Breast epithelium (tissue), 4 donors: ENCODE data around the gene PTPRN2. TPM values are rescaled to one million over a fixed set of nuclear protein-coding genes. Genes with fewer than 3 reads are reported as not detected.

Experiments used
- DNase-seq, 2 donors: peaks; one replicate each; pipeline ENCODE4 v3.0.0-alpha.2; 2019; ENCODE audit warnings: low spot score in 2 of 2
- H3K27ac ChIP-seq, 2 donors: fragments of 200-600 bp; sonication (generic) in 1 of 2; one replicate each; pipeline ENCODE4 v1.5.1; 2016 to 2019; ENCODE audit warnings: mild to moderate bottlenecking in 1 of 2
- H3K27me3 ChIP-seq, 2 donors: fragments of 200-600 bp; sonication (generic) in 1 of 2; one replicate each; pipeline versions ENCODE4 v1.5.1 to v1.6.0; 2017 to 2019; ENCODE audit warnings: control low read depth in 1 of 2, mild to moderate bottlenecking in 1 of 2
- H3K36me3 ChIP-seq: fragments of 200-600 bp; one replicate; pipeline ENCODE4 v1.5.1; 2019
- H3K4me1 ChIP-seq, 2 donors: fragments of 200-600 bp; sonication (generic); one replicate each; pipeline ENCODE4 v1.5.1; 2016 to 2019; ENCODE audit warnings: control low read depth in 1 of 2
- H3K4me3 ChIP-seq, 3 donors: fragments of 200-600 bp; sonication (generic); 1 replicate in 2 of 3; 2 replicates in 1 of 3; pipeline ENCODE4 v1.5.1; 2016 to 2019; ENCODE audit warnings: mild to moderate bottlenecking in 3 of 3, moderate library complexity in 2 of 3
- H3K9me3 ChIP-seq, 2 donors: fragments of 200-600 bp; sonication (generic) in 1 of 2; one replicate each; pipeline ENCODE4 v1.5.1; 2016 to 2019; ENCODE audit warnings: control low read depth in 1 of 2
- CTCF ChIP-seq, 3 donors: fragments of 450-650 bp; IDR thresholded peaks; one replicate each; pipeline ENCODE4 v1.5.1; 2016 to 2017; ENCODE audit warnings: antibody characterized with exemption in 3 of 3, mild to moderate bottlenecking in 3 of 3, moderate library complexity in 3 of 3
- POLR2A ChIP-seq: fragments of 450-650 bp; IDR thresholded peaks from one replicate; pipeline ENCODE4 v1.6.1; 2016; ENCODE audit warnings: antibody characterized with exemption, mild to moderate bottlenecking, moderate library complexity
- POLR2AphosphoS5 ChIP-seq, 3 donors: sonication (generic); formaldehyde crosslinking; IDR thresholded peaks; one replicate each; pipeline ENCODE4 v1.6.1; 2017; ENCODE audit warnings: antibody characterized with exemption in 3 of 3
- intact Hi-C: fragments of 100-400 bp; cut with DNase I; formaldehyde crosslinking; loops from one replicate; pipeline ENCODE4 v1.15.1; 2023; ENCODE audit warnings: low total_unique reads
- total RNA-seq, 3 donors: library from RNA; depleted of rRNA; stranded (reverse); fragments of >200 nt; gene quantifications; one replicate each; pipeline ENCODE4 v1.1.0, GENCODE V29; 2016

PTPRN2 gene
- total RNA-seq, 3 donors from 2014 or later: 1.6 to 2.2 (median 2.2) TPM

DNA sequence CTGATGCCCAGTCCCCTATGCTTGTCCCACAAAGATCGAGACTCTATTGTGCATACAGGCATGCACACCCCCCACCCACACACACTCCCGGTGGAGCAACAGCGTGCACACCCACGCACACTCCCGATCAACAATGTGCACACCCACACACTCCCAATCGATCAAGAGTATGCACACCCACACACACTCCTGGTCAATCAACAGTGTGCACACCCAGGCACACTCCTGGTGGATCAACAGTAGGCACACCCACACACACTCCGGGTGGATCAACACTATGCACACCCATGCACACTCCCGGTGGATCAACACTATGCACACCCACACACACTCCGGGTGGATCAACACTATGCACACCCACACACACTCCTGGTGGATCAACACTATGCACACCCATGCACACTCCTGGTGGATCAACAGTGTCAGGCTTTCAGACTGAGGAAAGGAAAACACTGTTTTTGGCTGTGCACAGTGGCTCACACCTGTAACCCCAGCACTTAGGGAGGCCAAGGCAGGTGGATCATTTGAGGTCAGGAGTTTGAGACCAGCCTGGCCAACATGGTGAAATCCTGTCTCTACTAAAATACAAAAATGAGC lies 118.8 kb downstream of the PTPRN2 start:
- Histone ChIP-seq H3K27me3 (peaks cover 0 to 23% of the 10 kb centered on the region in 2 donors), H3K4me1 (no peaks in the 10 kb centered on the region), H3K27ac (no peak overlapping the region), H3K9me3 (no peaks in the 10 kb centered on the region), H3K4me3 (no peak overlapping the region), H3K36me3 (no peaks in the 10 kb centered on the region)
- TF ChIP-seq CTCF (IDR thresholded peaks at IDR 0.05) (no peak), POLR2AphosphoS5 (IDR thresholded peaks at IDR 0.05) (no peak), POLR2A (no peak)
- no peak for DNase-seq
- intact Hi-C loops: no loop called here

GRCh38 chr7:158468181-158468580 lies 119.4 kb downstream of the PTPRN2 start:
- no peaks in the 10 kb centered on the region for H3K4me1 ChIP-seq
- H3K27ac ChIP-seq: no peak overlapping the region
- peaks cover 0 to 23% of the 10 kb centered on the region in 2 donors for H3K27me3 ChIP-seq
- intact Hi-C loops: no loop called here
- no peaks in the 10 kb centered on the region for H3K36me3 ChIP-seq
- H3K4me3 ChIP-seq: no peak overlapping the region
- no peak for DNase-seq
- no peaks in the 10 kb centered on the region for H3K9me3 ChIP-seq
- TF ChIP-seq CTCF (IDR thresholded peaks at IDR 0.05) (no peak), POLR2AphosphoS5 (IDR thresholded peaks at IDR 0.05) (no peak), POLR2A (no peak)

GRCh38 chr7:158467562-158467961 lies 120.1 kb downstream of the PTPRN2 start:
- Histone ChIP-seq H3K4me3 (no peak overlapping the region), H3K36me3 (no peaks in the 10 kb centered on the region), H3K27me3 (peaks cover 0 to 23% of the 10 kb centered on the region in 2 donors), H3K27ac (no peak overlapping the region), H3K9me3 (no peaks in the 10 kb centered on the region), H3K4me1 (no peaks in the 10 kb centered on the region)
- TF ChIP-seq CTCF (IDR thresholded peaks at IDR 0.05): no peak
- no peak for DNase-seq
- intact Hi-C loops: no loop called here

DNA sequence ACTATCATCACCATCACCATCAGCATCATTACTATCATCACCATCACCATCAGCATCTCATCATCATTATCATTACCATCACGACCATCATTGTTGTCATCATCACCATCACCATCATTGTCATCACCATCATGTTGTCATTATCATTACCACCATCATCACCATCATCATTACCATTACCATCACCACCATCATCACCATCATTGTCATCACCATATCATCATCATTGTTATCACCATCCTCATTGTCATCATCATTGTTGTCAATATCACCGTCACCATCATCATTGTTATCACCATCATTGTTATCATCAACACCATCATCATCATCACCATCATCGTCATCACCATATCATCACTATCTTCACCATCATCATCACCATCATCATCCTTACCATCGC lies 124.3 kb downstream of the PTPRN2 start:
- DNase-seq: no peak
- TF ChIP-seq POLR2A (no peak), CTCF (IDR thresholded peaks at IDR 0.05) (no peak), POLR2AphosphoS5 (IDR thresholded peaks at IDR 0.05) (no peak)
- Histone ChIP-seq H3K27ac (no peak overlapping the region), H3K4me1 (no peaks in the 10 kb centered on the region), H3K27me3 (peaks cover 0 to 17% of the 10 kb centered on the region in 2 donors), H3K9me3 (no peaks in the 10 kb centered on the region), H3K4me3 (no peak overlapping the region), H3K36me3 (no peaks in the 10 kb centered on the region)
- intact Hi-C loops: no loop called here

DNA sequence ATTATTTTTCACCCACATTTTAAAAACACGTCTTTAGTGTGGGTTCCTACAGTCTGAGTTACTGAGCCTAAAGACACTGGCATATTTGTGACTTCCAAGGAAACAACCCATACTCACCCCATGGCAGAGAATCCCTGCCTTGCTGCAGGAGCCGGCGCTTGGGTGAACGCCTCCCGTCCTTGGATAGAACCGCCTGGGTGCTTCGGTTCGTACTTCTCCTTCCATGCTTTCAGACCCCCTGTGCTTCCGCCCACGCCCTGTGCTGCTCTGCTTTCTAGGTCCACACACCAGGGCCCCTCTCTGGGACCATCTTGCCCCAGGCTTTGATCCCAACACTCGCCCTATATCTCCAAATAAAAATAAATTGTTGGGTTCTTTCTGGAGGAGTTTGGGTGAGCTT lies 125.8 kb downstream of the PTPRN2 start:
- intact Hi-C loops: no loop called here
- Histone ChIP-seq H3K4me3 (no peak overlapping the region), H3K27me3 (peaks cover 0 to 5% of the 10 kb centered on the region in 2 donors), H3K27ac (no peak overlapping the region), H3K4me1 (no peaks in the 10 kb centered on the region), H3K36me3 (no peaks in the 10 kb centered on the region), H3K9me3 (no peaks in the 10 kb centered on the region)
- DNase-seq: no peak
- TF ChIP-seq CTCF (IDR thresholded peaks at IDR 0.05) (no peak), POLR2A (no peak)
